PC-9 (cell line): ENCODE results near the gene CCL20.

ENCODE experiments used
- CTCF ChIP-seq: fragments of 200-600 bp; sonication (generic); conservative IDR thresholded peaks from 2 replicates; pipeline ENCODE4 v1.6.1; 2017; ENCODE audit warnings: mixed run types, antibody characterized with exemption, mild to moderate bottlenecking, moderate library complexity
- EZH2 ChIP-seq: fragments of 200-600 bp; sonication (generic); IDR thresholded peaks from 2 replicates; pipeline ENCODE4 v1.8.0; 2017; ENCODE audit warnings: antibody characterized with exemption, low read depth

- TF ChIP-seq CTCF (no peak), EZH2 (no peak)
These were observed 33.2 kb downstream of the CCL20 start for GRCh38 chr2:227846831-227847230.
